Fibroblast of the aortic adventitia (primary cell): ENCODE measurements around the gene RAP1GAP2. TPM values are rescaled to one million over a fixed set of nuclear protein-coding genes. Genes with fewer than 3 reads are reported as not detected.

Experiments
- DNase-seq: peaks from one replicate; pipeline ENCODE4 v3.0.0-alpha.2; 2010; ENCODE audit warnings: low read depth
- H3K4me3 ChIP-seq: 2 replicates; pipeline ENCODE4 v1.5.1; 2011; ENCODE audit warnings: low read depth, mild to moderate bottlenecking, control low read depth, low read length, moderate library complexity
- total RNA-seq: library from RNA; depleted of rRNA; stranded (reverse); fragments of >200 nt; gene quantifications from 2 replicates; pipeline ENCODE4 v1.2.3, GENCODE V29; 2012; ENCODE audit warnings: low replicate concordance
- TF ChIP-seq, protein P1 (sequence below): IDR thresholded peaks from 2 replicates; pipeline ENCODE4 v1.5.1; 2011; ENCODE audit warnings: mild to moderate bottlenecking, low read length, control low read depth, inconsistent platforms; ENCODE audit not compliant: insufficient read depth

RAP1GAP2 gene
- total RNA-seq, 1 donor: 5.0 TPM

DNA sequence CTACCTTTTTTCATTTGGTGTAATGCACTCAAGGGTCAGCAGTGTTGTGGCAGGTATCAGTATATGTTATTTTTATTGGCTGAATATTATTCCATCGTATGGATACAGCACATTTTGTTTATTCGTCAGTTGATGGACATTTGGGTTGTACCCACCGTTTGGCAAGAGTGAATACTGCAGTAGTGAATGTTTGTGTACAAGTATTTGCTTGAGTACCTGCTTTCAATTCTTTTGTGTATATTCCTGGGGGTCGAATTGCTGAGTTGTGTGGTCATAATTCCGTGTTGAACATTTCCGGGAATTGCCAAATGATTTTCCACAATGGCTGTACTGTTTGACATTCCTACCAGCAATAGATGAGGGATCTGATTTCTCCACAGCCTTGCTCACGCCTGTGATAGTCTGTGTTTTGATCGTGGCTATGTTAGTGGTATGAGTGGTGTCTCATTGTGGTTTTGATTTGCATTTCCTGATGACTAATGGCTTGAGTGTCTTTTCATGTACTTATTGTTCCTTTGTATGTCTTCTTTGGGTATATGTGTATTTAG, 158.7 kb downstream of the RAP1GAP2 start:
- TF ChIP-seq, protein P1, sequence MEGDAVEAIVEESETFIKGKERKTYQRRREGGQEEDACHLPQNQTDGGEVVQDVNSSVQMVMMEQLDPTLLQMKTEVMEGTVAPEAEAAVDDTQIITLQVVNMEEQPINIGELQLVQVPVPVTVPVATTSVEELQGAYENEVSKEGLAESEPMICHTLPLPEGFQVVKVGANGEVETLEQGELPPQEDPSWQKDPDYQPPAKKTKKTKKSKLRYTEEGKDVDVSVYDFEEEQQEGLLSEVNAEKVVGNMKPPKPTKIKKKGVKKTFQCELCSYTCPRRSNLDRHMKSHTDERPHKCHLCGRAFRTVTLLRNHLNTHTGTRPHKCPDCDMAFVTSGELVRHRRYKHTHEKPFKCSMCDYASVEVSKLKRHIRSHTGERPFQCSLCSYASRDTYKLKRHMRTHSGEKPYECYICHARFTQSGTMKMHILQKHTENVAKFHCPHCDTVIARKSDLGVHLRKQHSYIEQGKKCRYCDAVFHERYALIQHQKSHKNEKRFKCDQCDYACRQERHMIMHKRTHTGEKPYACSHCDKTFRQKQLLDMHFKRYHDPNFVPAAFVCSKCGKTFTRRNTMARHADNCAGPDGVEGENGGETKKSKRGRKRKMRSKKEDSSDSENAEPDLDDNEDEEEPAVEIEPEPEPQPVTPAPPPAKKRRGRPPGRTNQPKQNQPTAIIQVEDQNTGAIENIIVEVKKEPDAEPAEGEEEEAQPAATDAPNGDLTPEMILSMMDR: no peak
- H3K4me3 ChIP-seq: no peak overlapping the region
- DNase-seq: peak; percentile 93

DNA sequence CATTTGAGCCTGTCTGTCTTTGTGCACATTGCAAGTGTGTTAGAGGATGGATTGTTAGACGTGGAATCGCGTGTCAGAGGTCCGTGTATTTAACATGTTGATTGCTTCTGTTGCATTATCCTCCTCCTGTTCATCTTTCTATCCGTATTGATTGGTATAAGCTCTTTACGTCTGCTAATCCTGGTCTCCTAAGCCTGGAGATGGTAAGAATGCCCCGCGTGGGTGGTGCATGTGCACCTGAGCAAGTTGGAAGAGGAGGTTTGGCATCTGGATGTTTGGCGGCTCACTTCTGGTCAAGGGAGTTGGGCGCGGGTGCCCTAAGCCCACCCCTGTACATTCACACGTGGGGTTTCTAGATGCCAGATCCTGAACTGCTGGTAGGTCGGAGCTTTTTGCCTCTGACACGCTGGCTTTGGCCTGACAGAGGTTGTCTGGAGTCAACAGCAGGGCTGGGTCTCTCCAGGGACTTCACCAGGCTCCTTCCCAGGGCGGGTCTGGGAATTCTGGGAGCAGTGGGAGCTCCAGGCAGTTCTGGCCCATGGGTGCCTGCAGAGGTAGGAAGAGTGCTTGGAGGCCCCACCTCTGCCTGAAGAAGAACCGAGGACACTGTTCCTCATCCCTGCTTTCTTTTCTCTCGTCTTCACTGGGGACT, 159.8 kb downstream of the RAP1GAP2 start:
- DNase-seq: no peak
- TF ChIP-seq, protein P1: no peak
- H3K4me3 ChIP-seq: no peak overlapping the region

DNA sequence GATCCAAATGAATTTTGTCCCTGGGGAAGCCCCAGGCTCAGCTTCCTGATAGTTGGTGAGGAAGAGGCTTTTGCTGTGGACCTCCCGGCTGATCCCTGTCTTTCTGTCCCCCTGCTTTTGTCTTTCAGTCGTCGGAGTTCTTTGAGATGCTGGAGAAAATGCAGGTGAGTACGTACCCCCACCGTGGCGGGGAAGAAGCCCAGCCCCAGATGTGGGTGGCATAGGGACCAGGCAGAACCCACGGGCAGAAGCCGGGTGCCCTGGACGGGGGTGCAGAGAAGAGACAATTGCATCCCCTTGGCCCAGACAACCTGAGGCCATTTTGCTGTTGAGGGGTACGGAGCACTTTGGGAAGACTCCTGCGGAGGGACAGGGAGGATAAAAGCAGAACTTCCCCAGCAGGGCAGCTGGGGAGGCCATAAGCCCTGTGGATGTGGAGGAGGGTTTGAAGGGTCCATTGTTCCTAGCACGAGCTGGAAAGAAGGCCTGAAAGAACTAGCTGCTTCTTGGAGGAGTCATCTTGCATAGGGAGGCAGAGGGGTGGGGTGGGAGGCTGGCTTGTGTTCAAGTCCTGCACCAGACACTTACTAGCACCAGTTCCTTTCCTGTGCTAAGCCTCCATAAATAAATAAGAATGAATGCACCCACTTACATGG, 161.5 kb downstream of the RAP1GAP2 start:
- peak; percentile 49 for DNase-seq
- TF ChIP-seq, protein P1: no peak
- no peak overlapping the region for H3K4me3 ChIP-seq

DNA sequence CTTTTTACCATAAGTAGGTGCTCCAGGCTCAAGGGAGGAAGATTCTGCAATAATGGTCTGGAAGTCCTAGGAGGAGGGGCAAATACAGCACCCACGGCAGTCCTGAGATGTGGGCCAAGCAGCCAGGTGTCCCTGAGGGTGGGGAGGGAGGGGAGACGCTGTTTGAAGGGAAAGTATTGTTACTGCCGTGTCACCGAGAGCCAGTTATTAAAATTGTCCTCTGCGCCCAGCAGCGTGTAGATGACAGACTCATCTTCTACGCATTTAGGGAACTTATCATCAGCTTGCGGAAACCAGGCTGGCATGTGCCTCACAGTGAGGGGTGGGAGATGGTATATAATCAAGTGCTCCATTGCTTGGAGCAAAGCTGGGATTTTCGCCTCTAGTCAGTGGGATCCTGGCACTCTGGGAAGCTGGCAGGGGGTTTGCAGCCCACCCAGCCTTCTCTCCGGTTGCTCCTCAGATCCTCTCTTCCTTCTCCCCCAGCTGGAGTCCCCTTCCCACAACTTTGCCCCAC, 162.5 kb downstream of the RAP1GAP2 start:
- DNase-seq: no peak
- TF ChIP-seq, protein P1: no peak
- H3K4me3 ChIP-seq: no peak overlapping the region

DNA sequence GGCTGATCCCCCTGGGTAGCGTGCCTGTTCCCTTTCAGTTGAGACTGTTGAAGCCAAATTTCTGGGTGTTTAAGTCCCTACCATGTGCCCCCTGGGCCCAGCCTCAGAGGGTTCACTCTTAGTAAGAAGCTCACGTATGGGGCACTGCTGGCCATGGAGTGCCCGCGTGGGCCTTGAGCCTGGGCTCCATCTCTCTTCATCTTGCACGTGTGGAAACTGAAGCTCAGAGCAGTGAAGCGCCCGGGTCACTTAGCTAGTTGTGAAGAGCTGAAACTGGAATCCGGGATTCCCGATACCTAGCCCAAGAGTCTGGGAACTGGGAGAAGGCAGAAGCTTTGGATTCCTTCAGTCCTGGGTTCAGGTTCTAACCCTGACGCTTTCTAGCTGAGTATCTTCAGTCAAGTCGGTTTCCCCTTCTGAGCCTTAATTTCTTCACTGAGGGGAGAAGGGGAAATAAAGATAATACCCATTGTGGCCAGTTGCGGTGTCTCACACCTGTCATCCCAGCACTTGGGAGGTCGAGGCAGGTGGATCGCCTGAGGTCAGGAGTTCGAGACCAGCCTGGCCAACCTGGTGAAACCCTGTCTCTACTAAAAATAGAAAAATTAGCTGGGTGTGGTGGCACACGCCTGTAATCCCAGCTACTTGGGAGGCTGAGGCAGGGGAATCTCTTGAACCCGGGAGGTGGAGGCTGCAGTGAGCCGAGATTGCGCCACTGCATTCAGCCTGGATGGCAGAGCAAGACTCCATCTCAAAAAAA, 163.3 kb downstream of the RAP1GAP2 start:
- DNase-seq: no peak
- no peak overlapping the region for H3K4me3 ChIP-seq
- TF ChIP-seq, protein P1: no peak

DNA sequence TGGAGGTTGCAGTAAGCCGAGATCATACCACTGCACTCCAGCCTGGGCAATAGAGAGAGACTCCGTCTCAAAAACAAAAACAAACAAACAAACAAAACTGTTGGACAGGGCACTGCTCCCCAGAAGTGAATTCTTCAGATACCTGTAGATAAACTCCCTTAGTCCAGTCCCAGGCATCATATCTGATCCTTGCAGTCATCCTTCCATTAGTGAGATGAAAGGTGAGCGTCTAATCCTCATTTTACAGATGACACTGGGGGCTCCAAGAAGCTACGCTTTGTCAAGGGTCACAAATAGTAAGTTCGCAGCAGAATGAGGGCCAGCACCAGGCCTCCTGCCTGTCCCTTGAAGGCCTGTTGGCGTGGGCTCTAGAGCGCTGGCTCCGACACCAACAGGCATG, 165.2 kb downstream of the RAP1GAP2 start:
- TF ChIP-seq, protein P1: no peak
- no peak overlapping the region for H3K4me3 ChIP-seq
- no peak for DNase-seq
